SJCRH30 (cell line): ENCODE measurements around the gene NT5C1B. TPM values are rescaled to one million over a fixed set of nuclear protein-coding genes. Genes with fewer than 3 reads are reported as not detected.
"Not testable (repeated sequence)": the region's sequence is repeated elsewhere in the genome, so short reads cannot be mapped to it uniquely, and the experiment has no call there.

Experiments used
- DNase-seq, 2 experiments: peaks; one replicate each; pipeline ENCODE4 v3.0.0-alpha.2; 2015 to 2020
- H3K27ac ChIP-seq: fragments of 250-450 bp; sonication (Bioruptor Pico); 2 replicates; pipeline ENCODE4 v1.5.1; 2020; ENCODE audit warnings: mild to moderate bottlenecking, moderate library complexity
- H3K27me3 ChIP-seq: fragments of 250-450 bp; sonication (Bioruptor Pico); 2 replicates; pipeline ENCODE4 v1.5.1; 2020; ENCODE audit warnings: mild to moderate bottlenecking, moderate library complexity
- H3K36me3 ChIP-seq: fragments of 250-450 bp; sonication (Bioruptor Pico); 2 replicates; pipeline ENCODE4 v1.5.1; 2020; ENCODE audit warnings: mild to moderate bottlenecking, moderate library complexity
- H3K4me1 ChIP-seq: fragments of 250-450 bp; sonication (Bioruptor Pico); 2 replicates; pipeline ENCODE4 v1.5.1; 2020; ENCODE audit warnings: mild to moderate bottlenecking, moderate library complexity
- H3K4me3 ChIP-seq: fragments of 250-450 bp; sonication (Bioruptor Pico); 2 replicates; pipeline ENCODE4 v1.5.1; 2020; ENCODE audit warnings: mild to moderate bottlenecking, moderate library complexity
- H3K9me3 ChIP-seq: fragments of 250-450 bp; sonication (Bioruptor Pico); replicated peaks from 2 replicates; pipeline ENCODE4 v1.5.1; 2020; ENCODE audit warnings: mild to moderate bottlenecking, moderate library complexity
- total RNA-seq: library from RNA; depleted of rRNA; stranded (reverse); fragments of >200 nt; shearing (Covaris generic); gene quantifications from 2 replicates; pipeline ENCODE4 v1.2.3, GENCODE V29; 2014; rRNA removed

NT5C1B gene
- not detected in 2 replicates for total RNA-seq

DNA sequence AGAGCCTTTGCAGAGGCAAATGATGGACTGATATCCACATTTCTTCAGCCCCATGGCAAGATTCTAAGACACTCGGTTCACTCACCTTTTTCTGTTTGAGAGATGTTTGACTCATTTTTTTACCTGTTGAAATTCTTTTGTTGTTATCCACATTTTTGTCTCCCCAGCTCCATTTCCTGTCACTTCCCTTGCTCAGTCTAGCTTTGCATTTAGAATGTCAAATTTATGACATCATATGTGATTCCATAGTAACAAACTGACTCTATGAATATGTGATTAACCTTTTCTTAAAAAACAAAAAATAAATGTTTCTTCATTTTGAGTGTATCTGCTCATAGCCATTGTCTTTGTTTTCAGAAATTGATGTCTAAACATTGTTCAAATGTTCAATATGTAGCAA lies at the start of gene NT5C1B:
Gene NT5C1B (minus strand): TSS at position 216 of the 400 bp plus-strand sequence. CDS start 101 bp downstream, at position 115.
- Histone ChIP-seq H3K9me3 (no peaks in the 10 kb centered on the region), H3K4me3 (no peak within 1 kb of the TSS), H3K36me3 (no peaks in the 10 kb centered on the region), H3K4me1 (no peaks in the 10 kb centered on the region), H3K27ac (no peak within 1 kb of the TSS), H3K27me3 (no peaks in the 10 kb centered on the region)
- no peak for DNase-seq

DNA sequence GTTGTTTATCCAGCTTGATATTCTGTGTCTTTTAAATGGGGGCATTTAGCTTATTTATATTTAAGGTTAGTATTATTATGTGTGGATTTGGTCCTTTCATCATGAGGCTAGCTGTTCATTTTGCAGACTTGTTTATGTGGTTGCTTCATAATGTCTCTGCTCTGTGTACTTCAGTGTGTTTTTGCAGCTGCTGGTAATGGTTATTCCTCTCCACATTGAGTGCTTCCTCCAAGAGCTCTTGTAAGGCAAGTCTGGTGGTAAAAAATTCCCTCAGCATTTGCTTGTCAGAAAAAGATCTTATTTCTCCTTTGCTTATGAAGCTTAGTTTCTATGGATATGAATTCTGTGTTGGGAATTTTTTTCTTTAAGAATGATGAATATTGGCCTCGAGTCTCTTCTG lies 47.8 kb upstream of the NT5C1B start:
- DNase-seq, result no peak
- no peaks in the 10 kb centered on the region for H3K4me1 ChIP-seq
- H3K9me3 ChIP-seq, result no peaks in the 10 kb centered on the region
- H3K27ac ChIP-seq, result no peak overlapping the region
- H3K4me3 ChIP-seq, result no peak overlapping the region
- H3K36me3 ChIP-seq, result no peaks in the 10 kb centered on the region
- H3K27me3 ChIP-seq, result no peaks in the 10 kb centered on the region

DNA sequence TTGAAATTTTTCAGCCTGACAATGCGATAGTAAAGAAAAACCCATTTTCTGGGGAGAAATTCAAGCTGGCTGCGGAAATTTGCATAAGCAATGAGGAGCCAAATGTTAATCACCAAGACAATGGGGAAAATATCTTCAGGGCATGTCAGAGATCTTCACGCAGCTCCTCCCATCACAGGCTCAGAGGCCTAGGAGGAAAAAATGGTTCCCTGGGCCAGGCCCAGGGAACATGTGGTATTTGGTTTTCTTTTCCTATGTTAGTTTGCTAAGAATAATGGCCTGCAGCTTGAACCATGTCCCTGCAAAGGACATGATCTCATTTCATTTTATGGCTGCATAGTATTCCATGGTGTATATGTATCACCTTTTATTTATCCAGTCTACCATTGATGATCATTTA lies 43.3 kb upstream of the NT5C1B start:
- not testable (repeated sequence) for H3K36me3 ChIP-seq, H3K27me3 ChIP-seq, H3K9me3 ChIP-seq, DNase-seq, H3K4me3 ChIP-seq, H3K4me1 ChIP-seq, H3K27ac ChIP-seq

GRCh38 chr2:18630941-18631340 lies 41.6 kb upstream of the NT5C1B start:
- no peak for DNase-seq
- H3K36me3 ChIP-seq, result no peaks in the 10 kb centered on the region
- no peak overlapping the region for H3K4me3 ChIP-seq
- H3K27ac ChIP-seq, result no peak overlapping the region
- no peaks in the 10 kb centered on the region for H3K9me3 ChIP-seq
- no peaks in the 10 kb centered on the region for H3K27me3 ChIP-seq
- no peaks in the 10 kb centered on the region for H3K4me1 ChIP-seq

GRCh38 chr2:18630541-18630940 lies 41.2 kb upstream of the NT5C1B start:
- Histone ChIP-seq H3K4me3 (no peak overlapping the region), H3K36me3 (no peaks in the 10 kb centered on the region), H3K27ac (no peak overlapping the region), H3K4me1 (no peaks in the 10 kb centered on the region), H3K9me3 (no peaks in the 10 kb centered on the region), H3K27me3 (no peaks in the 10 kb centered on the region)
- no peak for DNase-seq

GRCh38 chr2:18630101-18630500 lies 40.7 kb upstream of the NT5C1B start:
- Histone ChIP-seq H3K4me1 (no peaks in the 10 kb centered on the region), H3K27me3 (no peaks in the 10 kb centered on the region), H3K9me3 (no peaks in the 10 kb centered on the region), H3K4me3 (no peak overlapping the region), H3K27ac (no peak overlapping the region), H3K36me3 (no peaks in the 10 kb centered on the region)
- no peak for DNase-seq

DNA sequence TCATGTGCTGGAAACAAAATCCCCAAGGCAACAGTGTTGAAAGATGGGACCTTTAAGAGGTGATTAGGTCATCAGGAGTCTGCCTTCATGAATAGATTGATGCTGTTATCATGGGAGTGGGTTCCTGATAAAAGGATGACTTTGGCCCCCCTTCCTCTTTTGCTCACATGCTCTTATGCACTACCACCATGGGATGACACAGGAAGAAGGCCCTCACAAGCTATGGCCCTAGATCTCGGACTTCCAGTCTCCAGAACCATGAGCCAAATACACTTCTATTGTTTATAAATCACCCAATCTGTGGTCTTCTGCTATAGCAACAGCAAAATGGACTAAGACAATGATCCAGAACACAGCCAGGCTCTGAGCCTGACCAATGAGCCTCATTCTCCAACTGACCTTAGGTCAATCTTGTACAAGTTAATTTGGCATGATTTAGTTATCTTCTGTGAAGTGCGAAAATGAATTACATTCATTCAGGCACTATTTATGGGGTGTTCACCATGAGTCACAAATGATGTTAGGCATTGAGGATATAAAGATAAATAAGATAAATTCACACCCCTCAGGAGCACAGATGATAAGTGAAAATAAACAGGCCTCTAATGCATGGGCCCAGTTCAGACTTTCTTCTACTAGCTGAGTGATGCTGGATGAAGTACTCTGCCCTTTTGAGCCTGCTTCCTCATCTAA lies 37.7 kb upstream of the NT5C1B start:
- H3K36me3 ChIP-seq, result no peaks in the 10 kb centered on the region
- H3K4me3 ChIP-seq, result no peak overlapping the region
- no peaks in the 10 kb centered on the region for H3K4me1 ChIP-seq
- no peaks in the 10 kb centered on the region for H3K9me3 ChIP-seq
- no peak overlapping the region for H3K27ac ChIP-seq
- H3K27me3 ChIP-seq, result no peaks in the 10 kb centered on the region
- no peak for DNase-seq

- Histone ChIP-seq H3K27me3 (no peaks in the 10 kb centered on the region), H3K27ac (no peak overlapping the region), H3K4me3 (no peak overlapping the region), H3K9me3 (no peaks in the 10 kb centered on the region), H3K36me3 (no peaks in the 10 kb centered on the region), H3K4me1 (no peaks in the 10 kb centered on the region)
- DNase-seq, result no peak
These were observed 36.9 kb upstream of the NT5C1B start for GRCh38 chr2:18626256-18626668.

DNA sequence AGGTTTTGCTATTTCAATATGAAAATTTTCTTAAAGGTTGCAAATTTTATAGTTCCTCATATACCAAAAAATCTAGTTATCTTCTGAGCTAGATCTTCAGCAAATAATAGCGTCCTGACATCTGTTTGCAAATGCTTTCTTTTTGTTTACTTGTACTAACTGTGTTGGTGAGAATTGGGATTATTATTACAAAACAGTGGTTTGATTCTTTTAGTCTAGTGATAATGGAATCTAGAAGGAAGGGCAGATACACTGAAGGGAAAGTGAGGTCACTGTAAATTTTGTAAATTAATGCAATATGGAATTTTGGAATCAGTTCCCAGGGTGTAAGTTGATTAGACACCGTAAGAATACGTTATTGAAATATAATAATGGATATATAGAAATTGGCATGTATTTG lies 36.2 kb upstream of the NT5C1B start:
- Histone ChIP-seq H3K27me3 (no peaks in the 10 kb centered on the region), H3K4me3 (no peak overlapping the region), H3K4me1 (no peaks in the 10 kb centered on the region), H3K9me3 (no peaks in the 10 kb centered on the region), H3K27ac (no peak overlapping the region), H3K36me3 (no peaks in the 10 kb centered on the region)
- DNase-seq, result no peak

DNA sequence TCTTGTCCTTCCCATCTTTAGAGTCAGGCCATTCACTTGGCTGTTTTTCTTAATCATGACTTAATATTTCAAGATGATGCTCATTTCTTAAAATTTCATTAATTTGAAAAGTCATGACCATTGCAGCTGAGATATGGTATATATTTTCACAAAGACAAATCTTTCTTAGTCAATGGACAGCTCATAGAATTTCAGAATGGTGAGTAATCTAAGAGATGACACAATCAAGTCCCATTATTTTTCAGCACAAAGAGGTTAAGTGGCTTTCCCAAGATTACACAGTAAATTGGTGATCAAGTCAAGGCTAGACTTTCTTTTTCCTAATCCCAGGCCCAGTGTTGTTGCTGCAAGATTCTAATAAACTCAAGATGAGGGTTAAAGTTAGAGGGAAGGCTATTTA lies 34.4 kb upstream of the NT5C1B start:
- Histone ChIP-seq H3K4me1 (no peaks in the 10 kb centered on the region), H3K27ac (no peak overlapping the region), H3K36me3 (no peaks in the 10 kb centered on the region), H3K4me3 (no peak overlapping the region), H3K9me3 (no peaks in the 10 kb centered on the region), H3K27me3 (no peaks in the 10 kb centered on the region; the same call in 1 of the 2 replicates)
- no peak for DNase-seq

- DNase-seq, result no peak
- Histone ChIP-seq H3K4me1 (no peaks in the 10 kb centered on the region), H3K9me3 (no peaks in the 10 kb centered on the region), H3K4me3 (no peak overlapping the region), H3K27me3 (no peaks in the 10 kb centered on the region; the same call in 1 of the 2 replicates), H3K36me3 (no peaks in the 10 kb centered on the region), H3K27ac (no peak overlapping the region)
These were observed 31.7 kb upstream of the NT5C1B start for GRCh38 chr2:18620867-18621632.

- Histone ChIP-seq H3K27me3 (no peaks in the 10 kb centered on the region; the same call in 1 of the 2 replicates), H3K36me3 (no peaks in the 10 kb centered on the region), H3K27ac (no peak overlapping the region), H3K4me1 (no peaks in the 10 kb centered on the region), H3K9me3 (no peaks in the 10 kb centered on the region), H3K4me3 (no peak overlapping the region)
- DNase-seq, result no peak
These were observed 29.7 kb upstream of the NT5C1B start for GRCh38 chr2:18619091-18619490.

DNA sequence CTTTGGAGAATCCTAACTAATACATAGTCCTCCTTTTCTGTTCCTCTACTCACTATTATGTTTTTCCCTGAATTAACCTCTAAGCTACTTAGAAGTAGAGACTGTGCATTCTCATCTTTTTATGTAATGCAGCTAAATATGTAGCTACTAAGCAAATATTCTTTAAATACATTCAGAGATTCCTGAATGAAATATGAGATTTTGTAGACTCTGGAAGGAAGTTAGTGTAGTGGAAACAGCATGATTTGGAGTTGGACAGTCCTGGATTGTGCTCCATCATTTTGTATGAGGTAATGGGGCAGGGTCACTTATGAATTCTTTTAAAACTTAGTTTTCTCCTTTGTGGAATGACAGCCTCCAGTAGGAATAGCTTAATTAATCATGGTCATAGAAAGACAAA lies 24.7 kb upstream of the NT5C1B start:
- Histone ChIP-seq H3K9me3 (no peaks in the 10 kb centered on the region), H3K27ac (no peak overlapping the region), H3K27me3 (peaks cover 11% of the 10 kb centered on the region; the same call in 1 of the 2 replicates), H3K4me3 (no peak overlapping the region), H3K36me3 (no peaks in the 10 kb centered on the region), H3K4me1 (no peaks in the 10 kb centered on the region)
- no peak for DNase-seq

GRCh38 chr2:18612133-18612532 lies 22.8 kb upstream of the NT5C1B start:
- Histone ChIP-seq H3K27ac (no peak overlapping the region), H3K4me1 (no peaks in the 10 kb centered on the region), H3K27me3 (peaks cover 11% of the 10 kb centered on the region; the same call in 1 of the 2 replicates), H3K36me3 (no peaks in the 10 kb centered on the region), H3K9me3 (no peaks in the 10 kb centered on the region), H3K4me3 (no peak overlapping the region)
- DNase-seq, result no peak

GRCh38 chr2:18611604-18612003 lies 22.2 kb upstream of the NT5C1B start:
- H3K27ac ChIP-seq, result no peak overlapping the region
- H3K36me3 ChIP-seq, result no peaks in the 10 kb centered on the region
- no peak for DNase-seq
- no peaks in the 10 kb centered on the region for H3K4me1 ChIP-seq
- peaks cover 11% of the 10 kb centered on the region; the same call in 1 of the 2 replicates for H3K27me3 ChIP-seq
- H3K9me3 ChIP-seq, result no peaks in the 10 kb centered on the region
- no peak overlapping the region for H3K4me3 ChIP-seq
